ENCODE results near the gene NBEA. TPM values are rescaled to one million over a fixed set of nuclear protein-coding genes. Genes with fewer than 3 reads are reported as not detected.

NBEA gene
- polyA plus RNA-seq, 12 donors = 12.2 to 18.6 (median 16.3) TPM; not detected in 1

GRCh38 chr13:35179494-35179893 lies 237.4 kb downstream of the NBEA start:
- no peak for DNase-seq

GRCh38 chr13:35179920-35180663 lies 238.0 kb downstream of the NBEA start:
- DNase-seq = no peak

DNA sequence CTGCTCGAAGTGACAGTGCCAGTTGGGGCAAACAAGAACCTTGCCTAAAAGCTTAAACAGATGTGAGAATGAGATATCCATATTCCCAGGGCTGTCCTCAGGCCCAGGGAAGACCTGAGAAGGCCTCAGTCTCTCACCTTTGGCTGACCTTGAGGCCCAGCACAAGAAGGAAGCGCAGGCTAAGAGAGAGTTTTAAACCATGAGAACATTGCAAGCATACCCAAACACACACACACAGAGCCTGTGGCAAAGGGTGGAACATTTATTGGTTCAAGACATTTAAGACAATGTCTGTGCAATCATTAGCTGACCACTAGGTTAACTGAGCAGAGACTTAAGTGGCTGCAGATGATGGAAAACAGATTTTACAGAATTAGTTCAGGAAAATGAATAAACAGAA lies 248.2 kb downstream of the NBEA start:
- no peak for DNase-seq

- DNase-seq = no peak
These were observed 249.8 kb downstream of the NBEA start for GRCh38 chr13:35191883-35192282.

DNA sequence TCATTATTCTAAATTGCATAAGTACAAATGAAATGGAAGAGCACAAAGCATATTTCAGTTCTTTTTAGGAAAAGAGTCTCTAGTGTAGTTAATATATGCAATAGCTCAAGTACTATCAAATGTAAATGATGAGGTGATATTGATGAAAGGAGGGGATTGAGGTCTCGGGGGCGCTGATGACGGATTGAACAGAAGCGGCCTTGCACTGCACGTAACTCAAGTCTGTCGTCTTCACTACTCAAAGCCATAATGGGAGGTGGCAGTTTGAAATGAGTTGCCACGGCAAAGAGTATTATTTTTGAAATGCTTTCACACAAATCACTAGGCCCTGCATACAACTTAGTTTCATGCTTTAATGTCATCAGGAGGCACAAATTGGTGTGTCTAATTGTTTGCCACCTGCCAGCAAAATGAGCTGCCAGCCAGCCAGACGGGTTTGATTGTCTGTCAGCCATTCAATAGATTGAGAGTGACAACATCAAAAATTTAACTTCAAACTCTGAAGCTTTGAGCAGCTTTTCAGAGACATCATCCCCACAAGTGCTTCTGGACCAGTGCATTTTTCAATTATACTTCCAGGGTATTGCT lies 256.6 kb downstream of the NBEA start:
- no peak for DNase-seq

- DNase-seq = no peak
These were observed 266.5 kb downstream of the NBEA start for GRCh38 chr13:35208587-35208986.

- DNase-seq = peak; percentile 25
These were observed 268.2 kb downstream of the NBEA start for GRCh38 chr13:35210261-35210660.

DNA sequence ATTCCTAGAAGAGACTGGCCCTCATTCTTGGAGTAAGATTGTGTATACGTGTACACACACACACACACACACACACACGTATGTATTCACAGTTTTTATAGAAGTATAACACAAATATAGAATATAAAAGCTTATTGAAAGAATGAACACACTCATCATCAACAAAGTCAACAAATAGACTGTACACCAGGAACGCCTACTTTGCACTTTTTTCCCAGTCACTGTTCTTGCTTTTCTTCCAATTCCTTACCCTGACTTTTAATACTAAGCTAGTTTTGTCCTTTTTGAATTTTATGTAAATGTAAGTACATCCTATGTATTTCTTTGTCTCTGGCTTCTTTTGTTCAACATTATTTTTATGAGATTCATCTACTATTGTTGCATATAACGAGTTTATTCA lies 269.9 kb downstream of the NBEA start:
- no peak for DNase-seq

GRCh38 chr13:35213911-35214310 lies 271.8 kb downstream of the NBEA start:
- no peak for DNase-seq

GRCh38 chr13:35216131-35216530 lies 274.1 kb downstream of the NBEA start:
- no peak for DNase-seq

GRCh38 chr13:35219021-35219420 lies 277.0 kb downstream of the NBEA start:
- DNase-seq = no peak

- DNase-seq = no peak
These were observed 283.1 kb downstream of the NBEA start for GRCh38 chr13:35225159-35225558.

DNA sequence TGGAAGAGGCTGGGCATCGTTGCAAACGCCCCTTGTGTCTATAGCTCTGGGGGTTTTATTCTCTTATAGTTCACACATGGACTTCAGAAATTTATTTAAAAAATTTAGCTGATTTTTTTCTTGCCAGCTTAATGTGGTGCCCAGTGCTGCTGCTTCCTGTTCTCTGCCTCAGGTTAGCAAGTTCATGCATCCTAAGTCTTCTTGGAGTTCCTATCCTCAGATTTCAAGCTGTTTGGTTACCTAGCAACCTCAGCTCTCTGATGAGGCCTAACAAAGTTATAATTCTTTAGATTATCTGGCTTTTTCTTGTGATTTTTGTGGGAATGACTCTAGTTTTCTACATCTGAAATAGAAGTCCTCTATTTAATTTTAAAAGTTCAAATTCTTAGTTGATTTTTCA lies 283.5 kb downstream of the NBEA start:
- DNase-seq = no peak

DNA sequence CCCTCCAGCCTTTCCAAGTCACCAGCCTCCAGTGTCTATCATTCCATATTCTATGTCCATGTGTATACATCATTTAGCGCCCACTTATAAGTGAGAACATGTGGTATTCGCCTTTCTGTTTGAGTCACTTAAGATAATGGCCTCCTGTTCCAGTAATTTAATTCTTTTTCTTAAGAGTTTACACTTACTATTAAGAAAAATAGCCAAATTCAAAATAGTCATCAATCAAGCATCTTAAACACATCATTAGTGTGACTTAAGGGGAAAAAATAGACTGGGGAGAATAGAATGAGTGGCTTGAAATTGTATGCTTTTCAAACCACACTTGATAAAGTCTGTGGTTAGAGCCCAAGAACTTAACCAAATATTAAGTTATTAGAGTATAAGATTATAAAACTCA lies 286.5 kb downstream of the NBEA start:
- no peak for DNase-seq

- no peak for DNase-seq
These were observed 289.4 kb downstream of the NBEA start for GRCh38 chr13:35231426-35231825.

DNA sequence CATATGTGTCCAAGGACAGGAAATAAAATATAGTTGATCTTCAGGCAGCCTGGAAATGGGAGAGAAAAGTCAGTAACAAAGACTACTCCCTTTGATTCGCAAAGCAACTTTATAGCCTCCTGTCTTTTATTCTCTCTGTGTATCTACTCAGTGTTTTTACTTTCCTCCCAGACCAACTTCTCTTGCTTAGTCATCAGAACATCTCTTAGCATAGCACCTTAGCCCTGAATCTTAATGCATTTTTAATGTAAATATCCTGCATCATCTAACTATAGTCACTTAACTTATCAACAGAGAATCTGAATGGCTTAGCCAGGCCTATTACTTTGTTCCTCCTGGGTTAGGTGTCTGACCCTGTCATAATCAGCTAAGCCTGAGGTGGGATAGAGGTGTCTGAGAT lies 296.2 kb downstream of the NBEA start:
- no peak for DNase-seq

GRCh38 chr13:35252536-35253205 lies 310.6 kb downstream of the NBEA start:
- DNase-seq = no peak

DNA sequence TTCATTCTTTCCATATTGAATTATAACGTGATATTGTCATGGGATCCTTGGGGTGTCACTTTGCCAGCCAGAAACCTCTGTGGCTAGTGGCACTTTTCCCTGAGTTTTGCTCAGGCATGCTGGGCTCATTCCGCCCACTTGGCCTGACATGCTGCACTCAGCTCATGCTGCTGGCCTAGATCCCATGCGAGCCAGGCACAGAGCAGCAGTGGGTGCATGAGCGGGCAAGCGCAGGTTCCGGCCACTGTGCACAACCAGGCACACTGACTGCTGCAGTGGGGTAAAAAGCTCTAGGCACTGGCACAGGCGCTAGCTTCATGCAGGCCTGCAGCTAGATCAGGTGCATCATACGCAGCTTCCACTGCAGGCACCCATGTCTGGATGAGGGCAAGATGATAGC lies 313.2 kb downstream of the NBEA start:
- DNase-seq = no peak

- DNase-seq = no peak
These were observed 314.5 kb downstream of the NBEA start for GRCh38 chr13:35256459-35257148.

GRCh38 chr13:35260316-35260715 lies 318.2 kb downstream of the NBEA start:
- no peak for DNase-seq

DNA sequence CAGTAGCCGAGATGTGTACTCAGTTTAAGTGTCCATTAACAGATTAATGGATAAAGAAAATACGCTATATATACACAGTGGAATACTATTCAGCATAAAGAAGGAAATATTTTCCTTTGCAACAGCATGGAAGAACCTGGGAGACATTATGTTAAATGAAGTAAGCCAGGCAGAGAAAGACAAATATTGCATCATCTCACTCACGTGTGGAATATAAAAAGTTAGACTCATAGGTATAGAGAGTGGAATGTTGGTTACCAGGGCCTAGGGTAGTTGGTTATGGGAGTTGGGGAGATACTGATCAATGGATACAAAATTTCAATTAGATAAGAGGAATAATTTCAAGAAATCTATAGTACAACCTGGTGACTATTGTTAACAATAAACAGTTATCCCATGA lies 324.3 kb downstream of the NBEA start:
- no peak for DNase-seq

- no peak for DNase-seq
These were observed 336.8 kb downstream of the NBEA start for GRCh38 chr13:35278917-35279316.

- no peak for DNase-seq
These were observed 337.4 kb downstream of the NBEA start for GRCh38 chr13:35279500-35279899.
